Smooth muscle cell (in vitro differentiated cells): ENCODE measurements around the gene RCSD1. TPM values are rescaled to one million over a fixed set of nuclear protein-coding genes. Genes with fewer than 3 reads are reported as not detected.

Source experiments
- DNase-seq: peaks from one replicate; lab custom pipeline; 2025; ENCODE audit not compliant: unreplicated experiment; lab: John Stamatoyannopoulos, UW
- H2AFZ ChIP-seq: fragments of 200-600 bp; sonication (generic); 2 replicates; pipeline ENCODE4 v1.6.0; 2016; ENCODE audit warnings: antibody characterized with exemption, low read depth, mild to moderate bottlenecking
- H3F3A ChIP-seq: fragments of 200-600 bp; sonication (generic); 2 replicates; pipeline ENCODE4 v1.6.0; 2017; ENCODE audit warnings: antibody characterized with exemption, low read depth
- H3K27ac ChIP-seq: fragments of 200-600 bp; sonication (generic); 2 replicates; pipeline ENCODE4 v1.5.1; 2016; ENCODE audit warnings: low read depth, mild to moderate bottlenecking
- H3K27me3 ChIP-seq: fragments of 200-600 bp; sonication (generic); 2 replicates; pipeline ENCODE4 v1.6.1; 2016; ENCODE audit warnings: low read depth, mild to moderate bottlenecking
- H3K36me3 ChIP-seq: fragments of 200-600 bp; sonication (generic); 2 replicates; pipeline ENCODE4 v1.5.1; 2016; ENCODE audit warnings: low read depth
- H3K4me1 ChIP-seq: fragments of 200-600 bp; sonication (generic); 2 replicates; pipeline ENCODE4 v1.5.1; 2016; ENCODE audit warnings: low read depth
- H3K4me2 ChIP-seq: fragments of 200-600 bp; sonication (generic); 2 replicates; pipeline ENCODE4 v1.6.0; 2016; ENCODE audit warnings: mild to moderate bottlenecking
- H3K4me3 ChIP-seq: fragments of 200-600 bp; sonication (generic); 2 replicates; pipeline ENCODE4 v1.5.1; 2016; ENCODE audit warnings: mild to moderate bottlenecking
- H3K79me2 ChIP-seq: fragments of 200-600 bp; sonication (generic); 2 replicates; pipeline ENCODE4 v1.6.0; 2016; ENCODE audit warnings: low read depth, mild to moderate bottlenecking
- H3K9ac ChIP-seq: fragments of 200-600 bp; sonication (generic); 2 replicates; pipeline ENCODE4 v1.6.0; 2016; ENCODE audit warnings: low read depth
- H3K9me3 ChIP-seq: fragments of 200-600 bp; sonication (generic); replicated peaks from 2 replicates; pipeline ENCODE4 v1.5.1; 2016; ENCODE audit warnings: low read depth
- H4K20me1 ChIP-seq: fragments of 200-600 bp; sonication (generic); 2 replicates; pipeline ENCODE4 v1.6.0; 2016; ENCODE audit warnings: low read depth
- CTCF ChIP-seq: fragments of 200-600 bp; sonication (generic); IDR thresholded peaks from 2 replicates; pipeline ENCODE4 v1.5.1; 2017; ENCODE audit warnings: borderline replicate concordance, mild to moderate bottlenecking, antibody characterized with exemption; ENCODE audit not compliant: insufficient read depth, poor library complexity, severe bottlenecking
- WGBS: methylation state at CpG from one replicate; pipeline ENCODE4 v1.1.7; 2016; ENCODE audit warnings: low lambda C conversion rate; 5-methylcytosine and 5-hydroxymethylcytosine counted together
- polyA plus RNA-seq: library from polyadenylated mRNA; unstranded; fragments of >200 nt; fragmentation: Nextera tagmentation; extraction: Ambion mirVana; gene quantifications from 2 replicates; pipeline ENCODE4 v1.2.1, GENCODE V29; 2016
- total RNA-seq: library from RNA; depleted of rRNA; stranded (reverse); fragments of >200 nt; gene quantifications from 2 replicates; pipeline ENCODE4 v1.2.3, GENCODE V29; 2014

RCSD1 gene
- total and polyA plus RNA-seq, 2 experiments from 2014 or later = 0.40 TPM; not detected in 1

GRCh38 chr1:167747988-167748387 is 118.0 kb downstream of the RCSD1 start:
- H3K4me2 ChIP-seq = peak overlapping the region; percentile 22
- no peak overlapping the region for H3K9ac ChIP-seq
- H3K4me3 ChIP-seq = no peak overlapping the region
- peak overlapping the region; percentile 40 for H3K27ac ChIP-seq
- no peaks in the 10 kb centered on the region for H3K9me3 ChIP-seq
- no peak for TF ChIP-seq CTCF
- H3F3A ChIP-seq = no peaks in the 10 kb centered on the region
- WGBS = 98% methylated on average over 1 of the region's 1 CpG
- H3K4me1 ChIP-seq = peaks cover 1% of the 10 kb centered on the region
- no peaks in the 10 kb centered on the region for H3K27me3 ChIP-seq
- DNase-seq = no peak
- H4K20me1 ChIP-seq = peaks cover 100% of the 10 kb centered on the region
- peaks cover 100% of the 10 kb centered on the region for H3K79me2 ChIP-seq
- no peak overlapping the region for H2AFZ ChIP-seq
- no peaks in the 10 kb centered on the region for H3K36me3 ChIP-seq

- TF ChIP-seq CTCF = no peak
- Histone ChIP-seq H3K36me3 (no peaks in the 10 kb centered on the region), H3F3A (peaks cover 2% of the 10 kb centered on the region), H4K20me1 (peaks cover 100% of the 10 kb centered on the region), H3K9me3 (no peaks in the 10 kb centered on the region), H3K79me2 (peaks cover 100% of the 10 kb centered on the region), H3K27me3 (no peaks in the 10 kb centered on the region), H3K27ac (no peak overlapping the region), H3K9ac (no peak overlapping the region), H3K4me2 (peak overlapping the region; percentile 22), H3K4me3 (no peak overlapping the region), H2AFZ (no peak overlapping the region), H3K4me1 (no peaks in the 10 kb centered on the region)
- no peak for DNase-seq
These were observed 118.9 kb downstream of the RCSD1 start for GRCh38 chr1:167748906-167749305.

- Histone ChIP-seq H3K36me3 (no peaks in the 10 kb centered on the region), H3F3A (peaks cover 7% of the 10 kb centered on the region), H3K4me3 (no peak overlapping the region), H3K4me1 (no peaks in the 10 kb centered on the region), H4K20me1 (peaks cover 100% of the 10 kb centered on the region), H2AFZ (no peak overlapping the region), H3K9me3 (no peaks in the 10 kb centered on the region), H3K4me2 (peak overlapping the region; percentile 22), H3K9ac (no peak overlapping the region), H3K27ac (no peak overlapping the region), H3K79me2 (peaks cover 100% of the 10 kb centered on the region), H3K27me3 (no peaks in the 10 kb centered on the region)
- 85% methylated on average over 2 of the region's 2 CpGs for WGBS
- TF ChIP-seq CTCF = no peak
- no peak for DNase-seq
These were observed 119.7 kb downstream of the RCSD1 start for GRCh38 chr1:167749741-167750140.

- TF ChIP-seq CTCF = no peak
- Histone ChIP-seq H3K27me3 (no peaks in the 10 kb centered on the region), H3K4me2 (no peak overlapping the region), H4K20me1 (peaks cover 100% of the 10 kb centered on the region), H3K9me3 (no peaks in the 10 kb centered on the region), H3K4me1 (no peaks in the 10 kb centered on the region), H3K9ac (no peak overlapping the region), H3K4me3 (no peak overlapping the region), H3K79me2 (peaks cover 100% of the 10 kb centered on the region), H3K27ac (no peak overlapping the region), H3F3A (peaks cover 7% of the 10 kb centered on the region), H2AFZ (no peak overlapping the region), H3K36me3 (no peaks in the 10 kb centered on the region)
- DNase-seq = no peak
- WGBS = 95% methylated on average over 2 of the region's 2 CpGs
These were observed 120.6 kb downstream of the RCSD1 start for GRCh38 chr1:167750641-167751040.
